Measurements from ENCODE around the gene PSMB10. TPM values are rescaled to one million over a fixed set of nuclear protein-coding genes. Genes with fewer than 3 reads are reported as not detected.
A peak's percentile ranks its signal among the peaks of the same experiment; 100 is the strongest.

PSMB10 gene
- total RNA-seq = 53.2 and 66.9 TPM in 2 replicates
- 18.1 and 21.7 TPM in 2 replicates for polyA plus RNA-seq
- polyA plus RNA-seq (2012) = 75.0 and 77.6 TPM in 2 replicates
- polyA minus RNA-seq (ENCODE audit: low replicate concordance) = 20.7 and 24.4 TPM in 2 replicates

DNA sequence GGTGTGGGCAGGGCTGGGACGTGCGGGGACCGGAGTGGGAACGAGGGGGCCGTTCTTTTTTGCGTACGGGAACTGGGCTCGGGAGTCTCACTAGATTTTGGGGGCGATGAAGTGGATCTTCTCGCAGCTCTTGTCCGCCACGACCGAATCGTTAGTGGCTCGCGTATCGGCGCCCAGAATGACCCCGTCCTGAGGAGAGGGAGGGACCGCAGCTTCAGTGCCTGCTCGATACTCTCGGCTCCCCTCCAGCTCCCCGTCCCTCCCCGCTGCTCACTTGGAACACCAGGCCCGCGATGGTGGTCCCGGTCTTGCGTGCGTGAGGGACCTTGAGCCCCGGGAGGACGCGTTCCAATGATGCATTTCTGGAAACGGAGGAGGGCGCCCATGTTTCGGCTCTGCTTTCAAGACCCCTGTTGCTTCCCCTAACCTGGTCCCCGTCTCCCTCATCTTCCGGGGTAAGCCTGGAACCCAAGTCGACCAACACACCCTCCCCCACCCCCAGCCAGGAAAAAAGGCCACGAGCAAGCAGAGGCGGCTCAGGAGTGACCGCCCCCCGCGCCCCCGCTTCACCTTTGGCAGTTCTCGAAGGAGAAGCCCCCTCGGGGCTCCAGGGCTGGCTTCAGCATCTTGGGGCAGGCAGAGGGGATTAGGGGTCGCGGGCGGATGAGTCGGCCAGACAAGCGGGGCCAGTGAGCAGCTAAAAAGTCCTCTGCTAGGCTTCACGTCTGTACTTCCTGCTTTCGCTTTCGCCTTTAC lies at the start of gene PSMB10:
TSS of gene PSMB10 (minus strand) at position 727 of the 756 bp plus-strand sequence. CDS start at position 626, 101 bp downstream.
- peaks cover 5% of the 10 kb centered on the region for H3K79me2 ChIP-seq (ENCODE audit: control insufficient read depth, insufficient read depth, low read length)
- H3K4me3 ChIP-seq (replicated peaks in 1 of 4; ENCODE audit: control extremely low read depth in 1 of 4, insufficient read depth in 1 of 4, low read depth in 3 of 4, low read length in 4 of 4) = peak within 1 kb of the TSS; percentile 67 to 95 (median 74)
- peak within 1 kb of the TSS; percentile 49 for H2AFZ ChIP-seq (ENCODE audit: low read length)
- no peaks in the 10 kb centered on the region for H3K9me3 ChIP-seq (ENCODE audit: control insufficient read depth, insufficient read depth, low read depth, low read length)
- H3K27me3 ChIP-seq (ENCODE audit: control insufficient read depth, insufficient read depth, low read length) = no peaks in the 10 kb centered on the region
- H3K27ac ChIP-seq (ENCODE audit: insufficient read depth, low read length) = peak within 1 kb of the TSS; percentile 88
- DNase-seq (ENCODE audit: low read depth in 2 of 2) = peak; percentile 64 to 73
- TF ChIP-seq, protein P1, sequence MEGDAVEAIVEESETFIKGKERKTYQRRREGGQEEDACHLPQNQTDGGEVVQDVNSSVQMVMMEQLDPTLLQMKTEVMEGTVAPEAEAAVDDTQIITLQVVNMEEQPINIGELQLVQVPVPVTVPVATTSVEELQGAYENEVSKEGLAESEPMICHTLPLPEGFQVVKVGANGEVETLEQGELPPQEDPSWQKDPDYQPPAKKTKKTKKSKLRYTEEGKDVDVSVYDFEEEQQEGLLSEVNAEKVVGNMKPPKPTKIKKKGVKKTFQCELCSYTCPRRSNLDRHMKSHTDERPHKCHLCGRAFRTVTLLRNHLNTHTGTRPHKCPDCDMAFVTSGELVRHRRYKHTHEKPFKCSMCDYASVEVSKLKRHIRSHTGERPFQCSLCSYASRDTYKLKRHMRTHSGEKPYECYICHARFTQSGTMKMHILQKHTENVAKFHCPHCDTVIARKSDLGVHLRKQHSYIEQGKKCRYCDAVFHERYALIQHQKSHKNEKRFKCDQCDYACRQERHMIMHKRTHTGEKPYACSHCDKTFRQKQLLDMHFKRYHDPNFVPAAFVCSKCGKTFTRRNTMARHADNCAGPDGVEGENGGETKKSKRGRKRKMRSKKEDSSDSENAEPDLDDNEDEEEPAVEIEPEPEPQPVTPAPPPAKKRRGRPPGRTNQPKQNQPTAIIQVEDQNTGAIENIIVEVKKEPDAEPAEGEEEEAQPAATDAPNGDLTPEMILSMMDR (conservative IDR thresholded peaks at IDR 0.05 in 1 of 2, IDR thresholded peaks at IDR 0.05 in 1 of 2; ENCODE audit: low read depth in 1 of 2, low read length in 2 of 2) = no peak
- no peak for TF ChIP-seq EZH2 (IDR thresholded peaks at IDR 0.05; ENCODE audit: low read length, missing control alignments)
- H3K4me2 ChIP-seq (ENCODE audit: extremely low read depth, insufficient read depth, low read length) = peak within 1 kb of the TSS; percentile 94
- H3K36me3 ChIP-seq (ENCODE audit: control insufficient read depth, insufficient read depth, low read length) = peaks cover 17% of the 10 kb centered on the region
- H3K9ac ChIP-seq (ENCODE audit: insufficient read depth, low read length) = peak within 1 kb of the TSS; percentile 77
- peaks cover 14% of the 10 kb centered on the region for H3K4me1 ChIP-seq (ENCODE audit: control insufficient read depth, extremely low read depth, insufficient read depth, low read length)
- H4K20me1 ChIP-seq (ENCODE audit: control insufficient read depth, extremely low read depth, insufficient read depth, low read length) = no peaks in the 10 kb centered on the region

GRCh38 chr16:67982011-67982696 lies 45.5 kb upstream of the PSMB10 start:
- no peak for DNase-seq (ENCODE audit: low read depth in 2 of 2)
- TF ChIP-seq, protein P1 (conservative IDR thresholded peaks at IDR 0.05 in 1 of 2, IDR thresholded peaks at IDR 0.05 in 1 of 2; ENCODE audit: low read depth in 1 of 2, low read length in 2 of 2) = no peak
- no peak for TF ChIP-seq EZH2 (IDR thresholded peaks at IDR 0.05; ENCODE audit: low read length, missing control alignments)
- Histone ChIP-seq H3K9me3 (ENCODE audit: control insufficient read depth, insufficient read depth, low read depth, low read length) (no peaks in the 10 kb centered on the region), H3K27ac (ENCODE audit: insufficient read depth, low read length) (no peak overlapping the region), H2AFZ (ENCODE audit: low read length) (no peak overlapping the region), H3K36me3 (ENCODE audit: control insufficient read depth, insufficient read depth, low read length) (no peaks in the 10 kb centered on the region), H3K4me2 (ENCODE audit: extremely low read depth, insufficient read depth, low read length) (no peak overlapping the region), H3K9ac (ENCODE audit: insufficient read depth, low read length) (no peak overlapping the region), H3K79me2 (ENCODE audit: control insufficient read depth, insufficient read depth, low read length) (no peaks in the 10 kb centered on the region), H3K4me3 (replicated peaks in 1 of 4; ENCODE audit: control extremely low read depth in 1 of 4, insufficient read depth in 1 of 4, low read depth in 3 of 4, low read length in 4 of 4) (no peak overlapping the region), H4K20me1 (ENCODE audit: control insufficient read depth, extremely low read depth, insufficient read depth, low read length) (no peaks in the 10 kb centered on the region), H3K4me1 (ENCODE audit: control insufficient read depth, extremely low read depth, insufficient read depth, low read length) (peaks cover 2% of the 10 kb centered on the region), H3K27me3 (ENCODE audit: control insufficient read depth, insufficient read depth, low read length) (peaks cover 2% of the 10 kb centered on the region)

GRCh38 chr16:67979955-67980678 lies 43.5 kb upstream of the PSMB10 start, which contains the start of gene DPEP3:
Gene DPEP3, minus strand, starts transcription at chr16:67980499. Its CDS starts 119 bp downstream, at chr16:67980380.
- Histone ChIP-seq H3K79me2 (ENCODE audit: control insufficient read depth, insufficient read depth, low read length) (no peaks in the 10 kb centered on the region), H3K9me3 (ENCODE audit: control insufficient read depth, insufficient read depth, low read depth, low read length) (no peaks in the 10 kb centered on the region), H3K4me2 (ENCODE audit: extremely low read depth, insufficient read depth, low read length) (no peak within 1 kb of the TSS), H3K36me3 (ENCODE audit: control insufficient read depth, insufficient read depth, low read length) (no peaks in the 10 kb centered on the region), H3K4me3 (replicated peaks in 1 of 4; ENCODE audit: control extremely low read depth in 1 of 4, insufficient read depth in 1 of 4, low read depth in 3 of 4, low read length in 4 of 4) (no peak within 1 kb of the TSS), H3K27ac (ENCODE audit: insufficient read depth, low read length) (no peak within 1 kb of the TSS), H3K4me1 (ENCODE audit: control insufficient read depth, extremely low read depth, insufficient read depth, low read length) (peaks cover 2% of the 10 kb centered on the region), H2AFZ (ENCODE audit: low read length) (no peak within 1 kb of the TSS), H4K20me1 (ENCODE audit: control insufficient read depth, extremely low read depth, insufficient read depth, low read length) (no peaks in the 10 kb centered on the region), H3K27me3 (ENCODE audit: control insufficient read depth, insufficient read depth, low read length) (peaks cover 11% of the 10 kb centered on the region), H3K9ac (ENCODE audit: insufficient read depth, low read length) (no peak within 1 kb of the TSS)
- no peak for DNase-seq (ENCODE audit: low read depth in 2 of 2)
- TF ChIP-seq, protein P1 (conservative IDR thresholded peaks at IDR 0.05 in 1 of 2, IDR thresholded peaks at IDR 0.05 in 1 of 2; ENCODE audit: low read depth in 1 of 2, low read length in 2 of 2) = no peak
- no peak for TF ChIP-seq EZH2 (IDR thresholded peaks at IDR 0.05; ENCODE audit: low read length, missing control alignments)

Measured in fibroblast of lung (primary cell).